Measurements from ENCODE around the gene COL4A2. TPM values are rescaled to one million over a fixed set of nuclear protein-coding genes. Genes with fewer than 3 reads are reported as not detected.
A peak's percentile ranks its signal among the peaks of the same experiment; 100 is the strongest.
"Not testable (repeated sequence)": the region's sequence is repeated elsewhere in the genome, so short reads cannot be mapped to it uniquely, and the experiment has no call there.

The COL4A2 gene
- total RNA-seq, 4 donors from 2014 or later, result 56.6 to 139 (median 89.1) TPM

DNA sequence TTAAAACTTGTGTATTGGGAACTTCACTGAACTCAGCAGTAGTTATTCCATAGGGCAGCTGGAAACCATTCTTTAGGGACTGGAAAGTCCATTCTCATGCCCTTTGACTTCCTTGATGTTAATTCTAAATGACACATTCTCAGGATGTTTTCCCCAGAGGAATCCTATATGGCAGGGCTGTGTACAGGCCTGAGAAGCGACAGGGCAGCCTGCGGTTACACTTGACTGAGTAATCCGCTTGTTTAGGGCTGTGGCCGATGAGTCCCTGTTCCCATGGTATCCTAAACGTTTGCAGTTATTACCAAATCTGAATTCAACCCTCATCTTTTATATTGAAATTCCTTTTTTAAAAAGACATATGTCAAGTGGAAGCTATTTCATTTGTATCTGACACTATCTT lies 83.5 kb downstream of the COL4A2 start:
- no peak for TF ChIP-seq POLR2A (IDR thresholded peaks at IDR 0.05)
- TF ChIP-seq, protein P1, sequence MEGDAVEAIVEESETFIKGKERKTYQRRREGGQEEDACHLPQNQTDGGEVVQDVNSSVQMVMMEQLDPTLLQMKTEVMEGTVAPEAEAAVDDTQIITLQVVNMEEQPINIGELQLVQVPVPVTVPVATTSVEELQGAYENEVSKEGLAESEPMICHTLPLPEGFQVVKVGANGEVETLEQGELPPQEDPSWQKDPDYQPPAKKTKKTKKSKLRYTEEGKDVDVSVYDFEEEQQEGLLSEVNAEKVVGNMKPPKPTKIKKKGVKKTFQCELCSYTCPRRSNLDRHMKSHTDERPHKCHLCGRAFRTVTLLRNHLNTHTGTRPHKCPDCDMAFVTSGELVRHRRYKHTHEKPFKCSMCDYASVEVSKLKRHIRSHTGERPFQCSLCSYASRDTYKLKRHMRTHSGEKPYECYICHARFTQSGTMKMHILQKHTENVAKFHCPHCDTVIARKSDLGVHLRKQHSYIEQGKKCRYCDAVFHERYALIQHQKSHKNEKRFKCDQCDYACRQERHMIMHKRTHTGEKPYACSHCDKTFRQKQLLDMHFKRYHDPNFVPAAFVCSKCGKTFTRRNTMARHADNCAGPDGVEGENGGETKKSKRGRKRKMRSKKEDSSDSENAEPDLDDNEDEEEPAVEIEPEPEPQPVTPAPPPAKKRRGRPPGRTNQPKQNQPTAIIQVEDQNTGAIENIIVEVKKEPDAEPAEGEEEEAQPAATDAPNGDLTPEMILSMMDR (IDR thresholded peaks at IDR 0.05), result no peak
- DNase-seq, result no peak

DNA sequence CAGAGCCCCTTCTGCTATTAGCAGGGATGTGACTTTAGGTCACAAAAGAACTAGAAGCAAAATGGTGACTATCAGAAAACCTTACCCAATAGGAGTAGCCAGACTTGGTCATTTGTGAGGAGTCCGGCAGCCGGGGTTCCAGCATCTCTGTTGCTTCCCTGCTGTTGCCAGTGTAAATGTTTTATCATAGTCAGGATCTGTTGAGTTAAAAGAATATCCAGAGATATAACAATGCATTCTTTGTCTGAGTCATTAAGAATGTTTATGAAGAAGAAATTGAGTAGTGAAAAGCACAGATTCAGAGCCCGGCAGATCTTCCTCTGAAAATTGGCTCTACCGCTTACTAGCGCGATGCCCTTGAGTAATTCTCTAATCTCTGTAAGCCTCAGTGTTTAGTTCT lies 84.2 kb downstream of the COL4A2 start:
- TF ChIP-seq POLR2A (IDR thresholded peaks at IDR 0.05), result no peak
- TF ChIP-seq, protein P1 (IDR thresholded peaks at IDR 0.05), result no peak
- DNase-seq, result no peak

More for the DNA sequence above, 83.5 kb downstream of the COL4A2 start:
- Histone ChIP-seq H3K9me3 (no peaks in the 10 kb centered on the region), H3K27me3 (no peaks in the 10 kb centered on the region), H3K4me3 (no peak overlapping the region), H3K36me3 (no peaks in the 10 kb centered on the region), H3K4me1 (peaks cover 0 to 19% (median 0%) of the 10 kb centered on the region in 4 donors), H3K27ac (peak overlapping the region in 2 of 4 donors; percentile 10 to 41)

DNA sequence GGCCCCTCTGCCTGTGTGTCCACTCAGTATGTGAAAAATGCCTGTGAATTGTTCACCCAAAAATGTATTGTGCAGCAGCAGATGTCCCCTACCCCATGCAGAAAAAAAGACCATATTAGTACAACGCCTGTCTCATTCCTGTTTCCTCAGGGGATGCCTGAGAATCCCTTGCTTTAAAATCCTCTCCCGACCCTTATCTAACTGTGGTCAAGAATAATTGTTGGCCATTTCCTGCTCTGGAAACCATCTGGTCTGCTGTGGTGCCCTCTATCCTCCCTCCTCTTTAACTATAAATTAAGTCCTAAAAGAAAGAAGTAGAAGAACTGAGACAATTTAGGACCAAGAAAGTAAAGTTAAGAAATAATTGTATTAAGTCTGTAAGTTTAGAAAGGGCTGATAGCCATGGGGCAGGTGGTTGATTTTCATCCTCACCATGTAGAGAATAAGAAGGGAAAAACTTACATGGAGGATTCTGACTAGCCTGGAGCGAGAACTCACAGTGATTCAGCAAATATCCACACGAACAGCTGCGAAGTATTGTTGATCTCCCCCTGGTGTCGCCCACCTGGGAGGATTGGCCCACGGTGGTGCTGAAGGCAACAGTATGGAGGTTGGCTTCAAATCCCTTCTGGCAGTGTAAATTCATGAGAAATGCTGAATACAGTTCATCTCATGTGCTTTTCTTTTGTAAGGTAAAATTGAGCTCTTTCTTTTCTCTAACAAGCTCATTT lies 85.6 kb downstream of the COL4A2 start:
- no peak for TF ChIP-seq POLR2A (IDR thresholded peaks at IDR 0.05)
- TF ChIP-seq, protein P1 (IDR thresholded peaks at IDR 0.05), result no peak
- peaks cover 0 to 15% (median 0%) of the 10 kb centered on the region in 4 donors for H3K4me1 ChIP-seq
- H3K27me3 ChIP-seq, result no peaks in the 10 kb centered on the region
- no peaks in the 10 kb centered on the region for H3K9me3 ChIP-seq
- no peaks in the 10 kb centered on the region for H3K36me3 ChIP-seq
- no peak overlapping the region for H3K4me3 ChIP-seq
- no peak for DNase-seq
- peak overlapping the region in 1 of 4 donors; percentile 10 for H3K27ac ChIP-seq

More for the DNA sequence above, 84.2 kb downstream of the COL4A2 start:
- Histone ChIP-seq H3K36me3 (no peaks in the 10 kb centered on the region), H3K27me3 (no peaks in the 10 kb centered on the region), H3K4me3 (no peak overlapping the region), H3K4me1 (peaks cover 0 to 19% (median 0%) of the 10 kb centered on the region in 4 donors), H3K27ac (peak overlapping the region in 2 of 4 donors; percentile 10 to 34), H3K9me3 (no peaks in the 10 kb centered on the region)

DNA sequence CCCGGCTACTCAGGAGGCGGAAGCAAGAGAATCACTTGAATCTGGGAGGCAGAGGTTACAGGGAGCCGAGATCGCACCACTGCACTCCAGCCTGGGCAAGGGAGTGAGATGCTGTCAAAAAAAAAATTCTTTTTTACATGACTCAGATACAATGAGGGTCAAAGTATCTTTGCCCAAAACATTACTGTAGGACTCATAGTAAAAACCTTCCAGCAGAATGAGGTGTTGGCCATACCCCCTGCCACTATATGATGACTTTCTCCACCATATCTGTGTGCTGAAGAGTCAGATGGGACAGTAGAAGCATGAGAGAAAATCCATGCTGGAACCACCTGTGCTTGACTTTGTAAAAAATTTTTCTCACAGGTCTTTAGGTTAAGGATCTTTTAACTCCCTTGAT lies 86.7 kb downstream of the COL4A2 start:
- H3K9me3 ChIP-seq, result no peaks in the 10 kb centered on the region
- DNase-seq, result no peak
- no peak for TF ChIP-seq POLR2A (IDR thresholded peaks at IDR 0.05)
- TF ChIP-seq, protein P1 (IDR thresholded peaks at IDR 0.05), result no peak
- H3K36me3 ChIP-seq, result no peaks in the 10 kb centered on the region
- peak overlapping the region in 1 of 4 donors; percentile 78 for H3K27ac ChIP-seq
- H3K4me1 ChIP-seq, result peaks cover 0 to 7% (median 0%) of the 10 kb centered on the region in 4 donors
- H3K27me3 ChIP-seq, result no peaks in the 10 kb centered on the region
- H3K4me3 ChIP-seq, result no peak overlapping the region

DNA sequence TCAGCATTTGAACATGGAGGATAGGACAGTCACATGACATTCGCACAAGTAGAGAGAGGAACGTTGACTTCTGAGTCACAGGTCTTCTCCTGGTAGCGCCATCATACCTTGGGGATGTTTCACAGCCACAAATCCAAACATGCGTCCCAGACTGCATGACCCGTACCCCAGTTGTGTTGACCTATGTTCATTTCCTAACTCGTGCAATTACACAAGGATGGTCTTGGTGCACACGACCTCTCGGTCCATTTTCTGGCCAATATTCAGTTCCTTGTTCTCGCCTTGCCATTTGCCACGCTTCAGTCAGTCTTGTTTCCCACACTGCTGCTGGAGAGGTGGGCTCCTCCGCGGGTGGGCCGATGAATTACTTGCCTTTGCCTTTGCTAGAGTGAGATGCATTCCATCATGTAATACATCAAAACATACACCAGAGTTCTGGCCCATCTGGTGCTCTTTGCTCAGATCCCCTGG lies 87.3 kb downstream of the COL4A2 start:
- Histone ChIP-seq H3K27me3 (no peaks in the 10 kb centered on the region), H3K4me3 (no peak overlapping the region), H3K36me3 (no peaks in the 10 kb centered on the region), H3K4me1 (peaks cover 0 to 4% (median 0%) of the 10 kb centered on the region in 4 donors), H3K9me3 (no peaks in the 10 kb centered on the region), H3K27ac (peak overlapping the region in 2 of 4 donors; percentile 0 to 78)
- TF ChIP-seq POLR2A (IDR thresholded peaks at IDR 0.05), result no peak
- TF ChIP-seq, protein P1 (IDR thresholded peaks at IDR 0.05), result no peak
- DNase-seq, result no peak

DNA sequence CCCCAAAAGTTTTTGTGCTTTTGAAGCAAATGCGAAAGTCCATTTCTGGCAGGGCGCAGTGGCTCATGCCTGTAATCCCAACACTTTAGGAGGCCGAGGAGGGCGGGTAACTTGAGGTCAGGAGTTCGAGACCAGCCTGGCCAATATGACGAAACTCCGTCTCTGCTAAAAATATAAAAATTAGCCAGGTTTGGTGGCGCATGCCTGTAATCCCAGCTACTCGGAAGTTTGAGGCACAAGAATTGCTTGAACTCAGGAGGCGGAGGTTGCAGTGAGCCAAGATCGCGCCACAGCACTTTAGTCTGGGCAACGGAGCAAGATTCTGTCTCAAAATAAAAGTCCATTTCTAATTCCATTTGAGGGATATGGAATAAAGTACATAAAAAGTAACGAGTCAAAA lies 88.5 kb downstream of the COL4A2 start:
- DNase-seq, H3K4me3 ChIP-seq, H3K9me3 ChIP-seq, H3K27me3 ChIP-seq, H3K4me1 ChIP-seq, H3K36me3 ChIP-seq: not testable (repeated sequence)
- H3K27ac ChIP-seq, result peak overlapping the region; percentile 15 to 85 (median 70)
